KOPT-K1 (cell line): ENCODE data around the gene GIPR.
A peak's percentile ranks its signal among the peaks of the same experiment; 100 is the strongest.
"Not testable (repeated sequence)": the region's sequence is repeated elsewhere in the genome, so short reads cannot be mapped to it uniquely, and the experiment has no call there.

ENCODE experiments used
- H3K27ac ChIP-seq: fragments of 200-600 bp; sonication (generic); 2 replicates; pipeline ENCODE4 v1.5.1; 2016; ENCODE audit warnings: antibody characterized with exemption, mild to moderate bottlenecking, low read depth, low read length; ENCODE audit not compliant: poor library complexity, severe bottlenecking
- H3K36me3 ChIP-seq: fragments of 200-600 bp; sonication (generic); 2 replicates; pipeline ENCODE4 v1.5.1; 2017; ENCODE audit warnings: antibody characterized with exemption, mild to moderate bottlenecking, low read length, moderate library complexity; ENCODE audit not compliant: insufficient read depth
- H3K9me3 ChIP-seq: fragments of 200-600 bp; sonication (generic); 2 replicates; pipeline ENCODE4 v1.5.1; 2017; ENCODE audit warnings: antibody characterized with exemption, low read length, mild to moderate bottlenecking; ENCODE audit not compliant: insufficient read depth, poor library complexity, severe bottlenecking

The GIPR gene

DNA sequence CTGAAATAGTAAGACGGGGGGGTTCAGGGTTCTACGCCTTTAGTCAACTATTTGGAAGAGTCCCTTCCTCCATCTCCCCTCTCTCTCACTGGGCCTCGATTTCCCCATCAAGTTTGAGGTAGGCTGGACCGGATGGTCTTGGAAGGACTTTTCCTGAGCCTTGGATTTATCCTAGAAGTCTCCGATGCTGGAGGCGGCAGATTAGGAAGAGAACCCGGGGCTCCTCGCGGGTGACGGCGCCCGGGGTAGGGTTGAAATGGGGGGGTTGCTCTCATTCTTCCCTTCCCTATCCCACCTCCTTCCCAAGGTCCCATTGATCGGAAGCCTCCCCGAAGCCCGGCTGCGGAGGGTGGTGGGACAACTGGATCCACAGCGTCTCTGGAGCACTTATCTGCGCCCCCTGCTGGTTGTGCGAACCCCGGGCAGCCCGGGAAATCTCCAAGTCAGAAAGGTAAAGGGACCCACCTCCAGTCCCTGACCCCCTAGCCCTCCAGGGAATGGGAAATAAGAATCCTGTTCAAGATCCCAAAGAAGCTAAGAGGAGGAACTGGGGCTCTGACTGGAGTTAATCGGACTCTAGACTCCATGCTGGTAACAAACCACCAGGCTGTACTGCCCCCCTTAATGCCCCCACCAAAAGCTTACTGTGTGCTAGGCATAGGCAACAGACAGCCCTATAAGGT lies 25.2 kb downstream of the GIPR start:
- peaks cover 51% of the 10 kb centered on the region for H3K36me3 ChIP-seq

DNA sequence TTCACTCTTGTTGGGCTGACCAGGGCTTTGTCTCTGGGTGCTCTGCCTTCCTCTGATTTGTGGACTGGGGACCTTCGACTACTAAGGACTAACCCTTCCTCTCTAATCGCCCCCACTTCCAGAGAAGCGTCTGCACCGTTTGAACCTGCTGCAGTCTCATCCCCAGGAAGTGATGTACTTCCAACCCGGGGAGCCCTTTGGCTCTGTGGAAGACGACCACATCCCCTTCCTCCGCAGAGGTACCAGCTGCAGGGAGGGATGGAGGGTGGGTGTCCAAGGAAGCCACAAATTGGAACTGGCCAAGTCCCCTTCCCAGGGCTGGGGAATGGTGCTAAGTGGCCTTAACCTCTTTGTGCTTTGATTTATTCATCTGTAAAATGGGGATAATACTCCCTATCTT lies 33.7 kb downstream of the GIPR start:
- Histone ChIP-seq H3K9me3 (no peaks in the 10 kb centered on the region), H3K36me3 (peaks cover 48% of the 10 kb centered on the region), H3K27ac (no peak overlapping the region)

More for the DNA sequence above, 25.2 kb downstream of the GIPR start:
- peak overlapping the region; percentile 76 for H3K27ac ChIP-seq
- no peaks in the 10 kb centered on the region for H3K9me3 ChIP-seq

DNA sequence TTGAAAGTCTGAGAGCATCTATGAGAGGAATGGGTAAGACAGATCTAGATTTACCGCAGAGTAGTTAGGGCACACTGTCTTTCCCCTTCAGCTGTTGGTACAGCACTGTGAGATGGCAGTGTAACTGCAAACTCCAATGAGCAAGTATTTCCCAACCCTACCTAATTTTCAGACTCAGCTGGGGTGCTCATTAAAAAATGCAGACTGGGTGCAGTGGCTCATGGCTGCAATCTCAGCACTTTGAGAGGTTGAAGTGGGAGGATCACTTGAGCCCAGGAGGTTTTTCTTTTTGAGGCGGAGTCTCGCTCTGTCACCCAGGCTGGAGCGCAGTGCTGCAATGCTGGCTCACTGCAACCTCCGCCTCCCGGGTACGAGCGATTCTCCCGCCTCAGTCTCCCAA lies 37.1 kb downstream of the GIPR start:
- Histone ChIP-seq H3K36me3 (peaks cover 40% of the 10 kb centered on the region), H3K27ac (no peak overlapping the region), H3K9me3 (no peaks in the 10 kb centered on the region)

DNA sequence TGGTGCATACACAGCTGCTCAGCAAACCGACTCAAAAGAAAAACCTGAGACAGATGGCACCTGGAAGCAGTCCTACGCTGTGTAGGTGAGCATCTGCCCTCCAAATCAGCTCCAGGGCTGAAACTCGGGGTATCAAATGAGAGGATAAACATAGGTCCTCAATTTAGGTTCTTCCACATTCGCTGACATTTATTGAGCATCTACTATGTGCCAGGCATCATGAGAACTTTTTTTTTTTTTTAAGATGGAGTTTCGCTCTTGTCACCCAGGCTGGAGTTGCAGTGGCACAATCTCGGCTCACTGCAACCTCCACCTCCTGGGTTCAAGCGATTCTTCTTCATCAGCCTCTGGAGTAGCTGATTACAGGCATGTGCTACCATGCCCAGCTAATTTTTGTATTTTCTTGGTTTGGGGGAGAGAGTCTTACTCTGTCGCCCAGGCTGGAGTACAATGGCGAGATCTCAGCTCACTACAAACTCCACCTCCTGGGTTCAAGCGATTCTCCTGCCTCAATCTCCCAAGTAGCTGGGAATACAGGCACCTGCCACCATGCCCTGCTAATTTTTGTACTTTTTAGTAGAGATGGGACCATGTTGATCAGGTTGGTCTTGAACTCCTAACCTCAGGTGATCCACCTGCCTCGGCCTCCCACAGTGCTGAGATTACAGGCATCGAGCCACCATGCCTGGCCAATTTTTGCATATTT lies 37.8 kb downstream of the GIPR start:
- Histone ChIP-seq H3K9me3 (no peaks in the 10 kb centered on the region), H3K36me3 (peaks cover 46% of the 10 kb centered on the region), H3K27ac (no peak overlapping the region)

DNA sequence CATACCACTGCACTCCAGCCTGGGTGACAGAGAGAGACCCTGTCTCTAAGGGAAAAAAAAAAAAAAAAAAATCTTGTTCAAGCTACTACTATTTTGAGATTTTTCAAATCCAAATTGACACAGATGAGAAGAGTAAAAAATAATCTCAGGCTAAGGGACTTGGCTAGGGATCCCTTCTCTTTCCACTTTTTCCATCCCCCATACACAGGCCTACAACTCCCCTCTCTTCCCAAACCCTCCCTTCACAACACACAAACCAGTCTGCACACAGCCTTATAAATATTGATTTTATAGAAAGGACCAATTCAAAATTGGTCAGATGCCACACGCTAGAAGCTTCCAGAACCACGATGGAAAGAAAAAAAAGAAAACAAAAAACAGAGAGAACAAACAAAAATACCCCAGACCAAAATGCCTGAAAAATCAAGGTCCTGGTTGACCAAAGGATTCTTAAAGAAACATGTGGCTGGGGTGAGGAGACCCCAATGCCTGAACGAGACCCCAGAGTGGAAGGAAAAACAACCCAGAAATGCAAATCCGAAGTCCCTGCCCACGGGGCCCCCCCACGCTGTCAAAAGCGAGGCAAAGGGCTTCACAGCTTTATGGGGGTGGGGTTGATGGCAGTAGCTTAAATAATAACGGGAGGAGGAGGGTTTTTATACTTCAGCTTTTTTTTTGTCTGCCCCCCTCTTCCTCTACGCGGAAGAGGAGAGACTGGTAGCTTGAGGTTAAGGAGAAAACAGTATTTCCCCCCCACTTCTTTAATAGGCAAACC lies 42.5 kb downstream of the GIPR start:
- Histone ChIP-seq H3K9me3 (no peaks in the 10 kb centered on the region), H3K27ac (no peak overlapping the region), H3K36me3 (peaks cover 41% of the 10 kb centered on the region)

DNA sequence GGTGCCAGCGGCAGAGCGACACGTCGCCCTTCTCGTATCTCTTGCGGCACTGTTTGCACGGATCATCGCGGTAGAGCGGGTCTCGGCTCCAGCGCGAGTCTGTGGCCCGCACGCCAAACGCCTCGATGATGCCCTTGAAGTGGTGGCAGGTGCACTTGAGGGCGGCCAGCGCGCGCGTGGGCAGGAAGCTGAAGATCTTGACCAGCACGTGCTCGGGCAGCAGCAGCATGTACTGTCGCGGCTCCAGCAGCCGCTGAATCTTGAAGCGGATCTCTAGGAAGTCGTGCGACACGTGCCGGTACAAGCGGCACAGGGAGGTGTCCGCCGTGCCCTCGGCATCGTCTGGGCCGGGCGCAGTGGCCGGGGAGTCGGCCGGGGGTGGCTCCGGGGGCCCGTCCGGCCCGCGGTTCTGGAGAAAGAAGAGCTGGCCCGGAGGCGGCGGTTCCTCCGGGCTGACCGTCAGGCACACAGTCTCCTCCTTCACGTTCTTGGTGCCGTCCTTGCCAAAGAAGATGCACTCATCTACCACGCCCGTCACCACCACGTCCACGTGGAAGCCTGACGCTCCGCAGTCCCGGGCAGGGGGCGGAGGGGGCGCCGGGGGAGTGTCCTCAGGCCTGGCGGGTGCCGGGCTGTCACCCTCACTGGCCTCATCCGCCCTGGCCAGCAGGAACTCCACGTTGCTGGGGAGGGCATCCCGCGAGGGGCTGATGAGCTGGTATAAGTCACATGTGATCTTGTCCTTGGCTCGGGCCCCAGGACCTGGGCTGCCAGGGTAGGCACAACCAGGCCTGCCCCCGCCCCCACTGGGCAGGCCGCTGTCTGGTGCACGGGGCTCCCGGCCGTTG lies 44.1 kb downstream of the GIPR start:
- H3K9me3 ChIP-seq, result no peaks in the 10 kb centered on the region
- H3K27ac ChIP-seq, result no peak overlapping the region
- H3K36me3 ChIP-seq, result peaks cover 41% of the 10 kb centered on the region

DNA sequence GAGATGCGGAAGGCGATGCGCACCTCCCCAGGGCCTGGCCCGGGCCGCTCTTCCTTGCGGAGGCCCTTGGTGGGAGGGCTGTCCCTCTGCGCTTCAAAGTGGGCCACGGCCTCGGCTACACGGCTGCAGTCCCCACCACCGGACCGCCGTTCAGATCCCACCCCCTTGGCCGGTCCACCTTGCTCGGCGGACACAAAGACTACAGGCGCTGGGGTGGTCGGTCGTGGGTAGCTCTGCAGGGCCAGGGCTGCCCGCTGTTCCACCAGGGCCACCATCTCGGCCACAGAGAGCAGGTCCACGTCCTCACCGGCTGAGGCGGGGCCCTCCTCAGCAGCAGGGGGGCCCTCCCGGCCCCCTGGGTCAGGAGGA lies 44.7 kb downstream of the GIPR start:
- H3K27ac ChIP-seq, result no peak overlapping the region
- no peaks in the 10 kb centered on the region for H3K9me3 ChIP-seq

DNA sequence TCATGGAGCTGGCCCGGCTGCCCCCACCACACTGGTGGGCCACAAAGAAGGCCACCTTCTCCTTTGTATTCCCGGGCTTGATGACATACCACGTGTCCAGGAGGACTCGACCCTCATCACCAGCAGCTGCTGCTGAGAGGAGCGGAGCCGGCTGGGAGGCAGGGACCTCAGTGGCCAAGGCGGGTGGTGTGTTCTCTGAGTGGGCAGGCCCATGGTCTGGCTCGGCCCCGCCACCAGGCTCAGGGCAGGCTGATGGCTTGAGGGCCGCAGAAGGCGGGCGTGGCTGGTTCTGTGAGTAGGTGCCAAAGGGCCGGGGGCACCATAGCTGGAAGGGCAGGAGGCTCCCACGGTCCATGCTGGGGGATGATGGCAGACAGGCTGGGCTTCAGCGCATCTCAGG lies 45.1 kb downstream of the GIPR start:
- no peaks in the 10 kb centered on the region for H3K9me3 ChIP-seq
- H3K27ac ChIP-seq, result no peak overlapping the region
- H3K36me3 ChIP-seq, result peaks cover 40% of the 10 kb centered on the region

More for the DNA sequence above, 44.7 kb downstream of the GIPR start:
- peaks cover 41% of the 10 kb centered on the region for H3K36me3 ChIP-seq

DNA sequence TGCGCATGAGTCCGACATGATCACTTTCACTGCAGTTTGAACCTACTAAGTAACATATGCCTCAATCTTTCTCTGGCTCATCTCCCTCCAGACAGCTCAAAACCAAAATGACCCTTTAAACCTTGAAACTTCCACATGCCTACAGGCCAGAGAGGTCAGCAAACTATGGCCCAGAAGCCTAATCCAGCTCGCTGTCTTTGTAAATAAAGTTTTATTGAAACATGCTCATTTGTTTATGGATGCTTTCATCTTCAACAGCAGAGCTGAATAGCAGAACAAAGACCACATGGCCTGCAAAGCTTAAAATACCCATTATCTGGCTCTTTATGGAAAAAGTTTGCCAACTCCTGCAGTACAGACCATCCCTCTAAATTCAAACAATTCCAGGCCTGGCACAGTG lies 47.1 kb downstream of the GIPR start:
- Histone ChIP-seq H3K36me3 (peaks cover 39% of the 10 kb centered on the region), H3K27ac (no peak overlapping the region), H3K9me3 (no peaks in the 10 kb centered on the region)

DNA sequence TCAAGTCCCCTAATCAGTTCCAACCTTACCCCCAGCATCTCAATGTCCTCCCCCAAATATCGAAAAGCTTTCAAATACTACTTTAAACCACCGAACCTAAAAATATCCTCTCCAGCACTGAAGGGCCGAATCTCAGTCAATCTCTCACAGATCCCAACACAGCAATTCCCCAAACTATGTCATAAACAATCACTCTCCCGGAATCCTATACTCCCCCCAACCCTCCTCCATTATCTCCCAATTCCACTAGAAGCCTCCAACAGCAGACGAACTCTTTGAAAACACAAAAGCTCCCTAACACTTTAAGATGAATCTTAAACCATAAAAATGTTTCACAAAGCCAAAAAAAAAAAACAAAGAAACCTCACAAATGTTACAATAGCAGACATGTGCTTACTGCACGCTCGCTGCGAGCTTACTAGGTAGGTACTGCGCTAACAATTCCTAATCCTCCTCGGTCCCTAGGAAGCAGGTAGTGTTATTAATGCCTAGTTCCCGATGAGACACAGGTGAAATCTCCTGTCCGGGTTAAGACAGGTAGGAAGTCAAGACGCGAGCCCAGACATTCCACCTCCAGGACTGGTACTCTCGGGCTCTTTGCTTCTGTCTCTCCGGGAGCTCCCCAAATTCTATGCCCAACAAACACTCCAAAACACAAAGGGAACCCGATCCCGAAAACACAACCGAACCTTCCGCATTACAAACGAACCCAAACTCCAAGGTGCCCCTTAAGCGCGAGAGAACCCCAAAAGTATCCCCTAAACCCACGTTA lies 48.5 kb downstream of the GIPR start:
- peak overlapping the region; percentile 72 for H3K27ac ChIP-seq
- H3K36me3 ChIP-seq, result peaks cover 36% of the 10 kb centered on the region; the same call in 1 of the 2 replicates
- no peaks in the 10 kb centered on the region for H3K9me3 ChIP-seq

DNA sequence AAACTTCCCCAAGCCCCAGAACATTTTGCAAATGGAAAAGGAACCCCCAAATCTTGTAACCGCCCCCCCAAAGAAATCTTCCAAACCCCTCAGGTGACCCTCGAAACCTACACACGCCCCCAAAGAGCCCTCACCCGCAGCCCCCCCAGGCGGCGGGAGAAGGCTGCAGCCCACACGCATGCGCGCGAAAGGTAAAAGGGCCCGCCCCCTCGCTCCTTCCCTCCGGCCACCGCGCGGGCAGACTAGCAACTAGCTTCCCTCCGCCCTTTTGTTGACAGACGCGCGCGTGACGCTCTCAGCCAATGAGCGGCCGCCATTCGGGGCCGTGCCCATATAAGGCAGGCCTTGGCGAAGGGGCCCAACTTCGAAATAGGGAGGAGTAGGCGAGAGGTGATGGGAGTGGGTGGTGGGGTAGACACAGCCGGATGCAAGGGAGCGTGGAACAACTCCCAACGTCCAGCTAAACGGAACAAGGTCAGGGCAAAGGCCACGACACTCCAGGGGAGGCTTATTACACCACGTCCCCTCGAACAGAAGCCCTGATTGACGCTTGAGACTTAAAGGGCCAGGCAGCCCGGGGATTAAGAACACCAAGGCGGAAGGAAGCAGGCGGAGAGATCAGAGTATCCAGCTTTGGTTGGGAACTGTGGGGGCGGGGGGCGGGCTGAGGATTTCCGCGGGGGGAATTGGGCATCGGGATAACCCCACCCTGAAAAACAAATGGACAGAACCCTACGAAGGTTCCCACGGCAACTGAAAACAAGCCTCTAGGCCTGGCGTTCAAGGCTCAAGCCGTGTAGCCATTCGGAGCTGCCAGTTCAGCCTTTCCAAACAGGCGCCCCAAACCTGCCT lies 49.3 kb downstream of the GIPR start:
- Histone ChIP-seq H3K9me3 (no peaks in the 10 kb centered on the region), H3K36me3 (peaks cover 36% of the 10 kb centered on the region; the same call in 1 of the 2 replicates), H3K27ac (peak overlapping the region; percentile 72)

DNA sequence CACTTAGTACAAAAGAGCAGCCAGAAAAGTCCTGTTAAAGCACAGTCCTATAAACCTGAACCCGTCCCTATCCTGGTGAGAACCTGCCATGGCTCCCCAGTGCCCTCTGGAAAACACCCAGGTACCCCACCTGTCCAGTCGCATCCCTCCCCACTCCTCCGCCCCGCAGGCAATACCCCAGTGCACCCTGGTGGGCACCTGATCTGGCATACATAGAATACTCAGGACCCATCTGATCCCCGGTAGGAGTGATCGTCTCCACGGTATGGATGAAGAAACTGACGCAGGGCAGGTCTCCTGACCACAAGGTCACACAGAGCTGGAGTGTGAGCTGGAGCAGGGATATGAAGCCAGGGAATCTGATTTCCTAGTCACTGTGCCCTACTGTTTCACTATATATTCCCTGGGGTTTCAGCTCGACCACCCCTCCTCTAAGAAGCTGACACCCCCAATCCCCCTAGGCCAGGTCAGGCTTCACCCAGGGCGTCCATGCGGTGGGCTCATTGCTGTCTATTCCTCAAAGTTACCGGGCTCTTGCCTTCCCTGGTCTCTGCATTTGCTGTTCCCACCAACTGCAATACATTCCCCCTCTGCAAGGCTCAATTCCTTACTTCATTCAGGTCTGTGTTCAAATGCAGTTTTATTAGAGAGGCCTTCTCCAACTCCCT lies 50.1 kb downstream of the GIPR start:
- Histone ChIP-seq H3K27ac (peak overlapping the region; percentile 72), H3K9me3 (no peaks in the 10 kb centered on the region), H3K36me3 (peaks cover 36% of the 10 kb centered on the region)

DNA sequence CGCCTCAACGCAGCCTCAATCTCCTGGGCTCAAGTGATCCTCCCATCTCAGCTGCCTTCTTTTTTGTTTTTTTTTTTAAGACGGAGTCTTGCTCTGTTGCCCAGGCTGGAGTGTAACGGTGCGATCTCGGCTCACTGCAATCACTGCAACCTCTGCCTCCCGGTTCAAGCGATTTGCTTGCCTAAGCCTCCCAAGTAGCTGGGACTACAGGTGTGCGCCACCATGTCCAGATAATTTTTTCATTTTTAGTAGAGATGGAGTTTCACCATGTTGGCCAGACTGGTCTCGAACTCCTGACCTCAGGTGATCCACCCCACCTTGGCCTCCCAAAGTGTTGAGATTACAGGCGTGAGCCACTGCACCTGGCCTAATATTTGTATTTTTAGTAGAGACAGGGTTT lies 52.0 kb downstream of the GIPR start:
- not testable (repeated sequence) for H3K27ac ChIP-seq, H3K9me3 ChIP-seq
- peaks cover 46% of the 10 kb centered on the region for H3K36me3 ChIP-seq
